Kidney (tissue), 14 donors: Measurements from ENCODE around the gene SHROOM1. TPM values are rescaled to one million over a fixed set of nuclear protein-coding genes. Genes with fewer than 3 reads are reported as not detected.
A peak's percentile ranks its signal among the peaks of the same experiment; 100 is the strongest.

Experiments
- DNase-seq, 5 donors: peaks; one replicate each; pipeline ENCODE4 v3.0.0-alpha.2; 2013 to 2020
- FAIRE-seq: peaks from 2 replicates; lab custom pipeline; 2012; peaks lifted over from hg19 to GRCh38; lab: Jason Lieb, UNC
- H3K27ac ChIP-seq, 2 donors: one replicate each; pipeline ENCODE4 v1.7.0; 2013; ENCODE audit warnings: low read depth in 2 of 2, low read length in 2 of 2, inconsistent platforms in 1 of 2
- H3K27me3 ChIP-seq: one replicate; pipeline ENCODE4 v1.7.1; 2013; ENCODE audit warnings: low read length, inconsistent platforms; ENCODE audit not compliant: control insufficient read depth, insufficient read depth
- H3K36me3 ChIP-seq, 3 donors: one replicate each; pipeline versions ENCODE4 v1.7.0 to v1.7.1; 2013; ENCODE audit warnings: low read length in 3 of 3, control low read depth in 1 of 3, inconsistent platforms in 1 of 3; ENCODE audit not compliant: insufficient read depth in 3 of 3, control insufficient read depth in 2 of 3
- H3K4me1 ChIP-seq, 3 donors: one replicate each; pipeline versions ENCODE4 v1.7.0 to v1.7.1; 2013; ENCODE audit warnings: low read length in 3 of 3, inconsistent platforms in 1 of 3, low read depth in 1 of 3; ENCODE audit not compliant: control insufficient read depth in 2 of 3, insufficient read depth in 2 of 3
- H3K4me3 ChIP-seq, 3 donors: one replicate each; pipeline versions ENCODE4 v1.7.0 to v1.8.1; 2013; ENCODE audit warnings: low read length in 3 of 3, control low read depth in 1 of 3, inconsistent platforms in 1 of 3
- H3K9ac ChIP-seq, 3 donors: one replicate each; pipeline versions ENCODE4 v1.7.0 to v1.7.1; 2013; ENCODE audit warnings: low read length in 3 of 3, control low read depth in 1 of 3, inconsistent platforms in 1 of 3
- H3K9me3 ChIP-seq, 3 donors: one replicate each; pipeline versions ENCODE4 v1.7.0 to v1.7.1; 2013; ENCODE audit warnings: low read length in 3 of 3, control low read depth in 1 of 3, inconsistent platforms in 1 of 3; ENCODE audit not compliant: control insufficient read depth in 2 of 3, insufficient read depth in 1 of 3
- CTCF ChIP-seq: IDR thresholded peaks from 3 replicates; pipeline ENCODE4 v1.5.1; 2012; ENCODE audit warnings: mild to moderate bottlenecking, moderate library complexity, borderline replicate concordance; ENCODE audit not compliant: insufficient read depth; ENCODE audit errors: extremely low read depth
- intact Hi-C: fragments of 100-400 bp; cut with DNase I; formaldehyde crosslinking; loops from one replicate; pipeline ENCODE4 v1.11.1; 2022
- polyA plus RNA-seq: library from polyadenylated mRNA; stranded (reverse); fragments of 350-450 nt; fragmentation: Illumina TruSeq; extraction: RNeasy Lipid Tissue Mini Kit (QIAGEN cat#74804); gene quantifications from one replicate; pipeline ENCODE4 v1.2.3, GENCODE V29; 2014; ENCODE audit warnings: low read depth, low replicate concordance; ENCODE audit not compliant: insufficient read depth
- total RNA-seq: library from RNA; stranded (reverse); fragmentation: NEBNext Ultra II Directional; extraction: Animal tissue kit (Norgen Biotek cat#: 25700); gene quantifications from one replicate; pipeline ENCODE4 v1.2.1, GENCODE V29; 2021
- donor health status: control.
- donor health status: control.
- donor health status: control.
- donor health status: control.
- donor health status: control.
- donor health status: DM: yes; HTN: yes; CAD: no.
- donor health status: Normal renal cell carcinoma (clear cell type).

Gene SHROOM1
- total and polyA plus RNA-seq, 2 donors from 2014 or later: 7.8 to 13.4 TPM

GRCh38 chr5:132802044-132802684 is 28.3 kb downstream of the SHROOM1 start:
- no peaks in the 10 kb centered on the region for H3K9me3 ChIP-seq
- DNase-seq: peak in 1 of 5 donors; percentile 12
- no peaks in the 10 kb centered on the region for H3K27me3 ChIP-seq
- H3K9ac ChIP-seq: no peak overlapping the region
- H3K4me1 ChIP-seq: no peaks in the 10 kb centered on the region
- no peak overlapping the region for H3K27ac ChIP-seq
- FAIRE-seq: no peak
- intact Hi-C loops: no loop called here
- no peak overlapping the region for H3K4me3 ChIP-seq
- TF ChIP-seq CTCF: no peak
- no peaks in the 10 kb centered on the region for H3K36me3 ChIP-seq

GRCh38 chr5:132800545-132800944 is 29.9 kb downstream of the SHROOM1 start:
- H3K9me3 ChIP-seq: no peaks in the 10 kb centered on the region
- FAIRE-seq (no peak), DNase-seq (no peak)
- no peaks in the 10 kb centered on the region for H3K27me3 ChIP-seq
- no peaks in the 10 kb centered on the region for H3K36me3 ChIP-seq
- H3K4me3 ChIP-seq: no peak overlapping the region
- H3K27ac ChIP-seq: no peak overlapping the region
- intact Hi-C loops: no loop called here
- no peak for TF ChIP-seq CTCF
- no peak overlapping the region for H3K9ac ChIP-seq
- H3K4me1 ChIP-seq: no peaks in the 10 kb centered on the region

- intact Hi-C loops: no loop called here
- no peak for FAIRE-seq
- Histone ChIP-seq H3K4me1 (no peaks in the 10 kb centered on the region), H3K9ac (no peak overlapping the region), H3K27me3 (no peaks in the 10 kb centered on the region), H3K4me3 (no peak overlapping the region), H3K27ac (no peak overlapping the region), H3K36me3 (no peaks in the 10 kb centered on the region), H3K9me3 (no peaks in the 10 kb centered on the region)
- peak in 1 of 5 donors; percentile 0 for DNase-seq
- no peak for TF ChIP-seq CTCF
Observed at GRCh38 chr5:132799392-132799791, 31.1 kb downstream of the SHROOM1 start.

GRCh38 chr5:132797651-132798050 is 32.8 kb downstream of the SHROOM1 start:
- no peak overlapping the region for H3K4me3 ChIP-seq
- intact Hi-C loops: no loop called here
- H3K27me3 ChIP-seq: no peaks in the 10 kb centered on the region
- H3K36me3 ChIP-seq: no peaks in the 10 kb centered on the region
- FAIRE-seq: no peak
- no peak for DNase-seq
- no peak for TF ChIP-seq CTCF
- no peak overlapping the region for H3K9ac ChIP-seq
- H3K27ac ChIP-seq: no peak overlapping the region
- no peaks in the 10 kb centered on the region for H3K4me1 ChIP-seq
- no peaks in the 10 kb centered on the region for H3K9me3 ChIP-seq
